Gastrocnemius medialis (tissue), 4 donors: Measurements from ENCODE around the gene CFL2.

Experiments
- CTCF ChIP-seq, 5 experiments: fragments of 450-650 bp in 3 of 5; fragments of 200-600 bp in 2 of 5; sonication (generic) in 2 of 5; IDR thresholded peaks in 4 of 5; conservative IDR thresholded peaks in 1 of 5; 1 replicate in 4 of 5; 2 replicates in 1 of 5; pipeline ENCODE4 v1.5.1; 2016 to 2019; ENCODE audit warnings: antibody characterized with exemption in 5 of 5, mild to moderate bottlenecking in 3 of 5, moderate library complexity in 3 of 5
- POLR2A ChIP-seq, 2 donors: fragments of 450-650 bp; IDR thresholded peaks; one replicate each; pipeline ENCODE4 v1.6.1; 2017; ENCODE audit warnings: antibody characterized with exemption in 2 of 2, mild to moderate bottlenecking in 2 of 2, moderate library complexity in 2 of 2

GRCh38 chr14:34749408-34749807 is 35.0 kb upstream of the CFL2 start:
- TF ChIP-seq POLR2A (IDR thresholded peaks at IDR 0.05) (no peak), CTCF (IDR thresholded peaks at IDR 0.05 in 4 of 5, conservative IDR thresholded peaks at IDR 0.05 in 1 of 5) (no peak)
